HG03159 (cell line): ENCODE measurements around the gene SH3RF2.

Experiments
- ATAC-seq: cut with Tn5 transposase; IDR thresholded peaks from one replicate; pipeline ENCODE4 v1.9.1; 2021; ENCODE audit warnings: mild to moderate bottlenecking, moderate library complexity; ENCODE audit not compliant: unreplicated experiment

Gene SH3RF2

GRCh38 chr5:145920542-145921210, 15.7 kb upstream of the SH3RF2 start:
- ATAC-seq, result no peak

- no peak for ATAC-seq
Measured at GRCh38 chr5:145921211-145921610, 15.2 kb upstream of the SH3RF2 start.

DNA sequence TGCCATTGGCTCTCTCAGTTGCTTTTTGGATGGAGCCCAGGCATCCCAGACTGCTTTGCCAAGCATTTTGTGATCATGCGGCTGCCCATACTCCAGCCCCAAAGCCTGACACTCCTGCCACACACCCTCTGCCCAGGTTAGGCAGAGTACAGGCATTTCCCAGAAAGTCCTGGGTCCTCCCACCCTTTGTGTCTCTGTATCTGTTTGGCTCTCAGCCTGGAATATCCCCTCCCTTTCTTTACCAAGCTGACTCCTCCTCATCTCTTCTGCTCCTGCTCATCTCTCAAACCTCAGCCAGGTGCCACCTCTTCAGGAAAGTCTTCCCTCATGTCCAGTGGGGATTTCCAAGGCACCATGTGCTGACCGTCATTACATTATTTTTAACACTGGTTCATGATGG, 14.3 kb upstream of the SH3RF2 start:
- no peak for ATAC-seq

DNA sequence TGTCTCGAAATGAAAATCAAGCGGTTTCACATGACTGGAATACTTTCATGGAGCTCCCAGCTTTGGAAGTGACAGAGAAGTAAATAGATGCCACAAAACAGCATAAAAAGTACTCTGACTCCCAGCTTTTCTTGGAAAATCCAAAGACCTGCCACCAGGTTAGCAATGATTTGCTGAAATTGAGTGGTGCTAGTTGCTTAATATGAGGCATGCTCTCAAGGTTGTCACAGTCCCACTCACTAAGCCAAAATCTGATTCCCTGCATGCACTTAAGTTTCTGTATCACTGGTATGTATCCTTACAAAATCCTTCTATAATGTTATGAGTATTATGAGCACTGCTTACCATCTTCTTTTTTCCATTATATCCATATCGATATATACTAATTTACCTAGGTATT, 13.0 kb upstream of the SH3RF2 start:
- no peak for ATAC-seq

DNA sequence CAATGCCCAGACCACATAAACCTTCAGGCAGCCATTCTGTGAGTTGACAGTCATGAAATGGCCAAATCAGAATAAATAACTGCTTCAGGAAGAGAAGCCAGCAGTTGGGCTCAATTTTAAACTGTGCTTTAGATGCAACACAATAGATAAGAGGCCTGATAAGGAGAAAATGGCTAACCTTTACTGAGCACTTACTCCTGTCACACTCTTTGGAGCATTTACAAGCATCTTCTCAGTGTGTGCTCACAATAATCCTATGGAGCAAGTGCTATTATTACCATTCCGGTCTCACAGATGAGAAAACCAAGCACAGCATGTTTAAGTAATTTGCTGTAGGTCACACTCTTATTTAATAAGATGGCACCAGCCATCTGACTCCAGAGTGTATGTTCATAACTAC, 11.5 kb upstream of the SH3RF2 start:
- ATAC-seq, result no peak

DNA sequence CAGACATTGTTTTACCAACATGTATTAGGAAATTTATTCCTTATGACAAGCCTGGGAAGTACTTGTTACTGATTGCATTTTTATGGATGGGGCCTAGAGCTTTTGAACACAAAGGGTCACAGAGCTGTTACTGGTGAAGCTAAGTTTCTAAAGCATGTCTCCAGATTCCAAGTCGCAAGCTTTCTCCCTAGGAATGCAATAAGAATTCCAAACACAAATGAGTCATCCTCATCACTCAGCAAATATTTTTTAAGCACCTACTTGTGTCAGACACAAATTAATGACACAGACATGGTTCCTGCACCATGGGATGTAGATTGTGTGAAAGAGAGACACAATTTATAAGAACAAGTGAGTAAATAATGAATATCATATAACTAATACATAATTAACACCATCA, 11.0 kb upstream of the SH3RF2 start:
- no peak for ATAC-seq

GRCh38 chr5:145925803-145926202, 10.6 kb upstream of the SH3RF2 start:
- no peak for ATAC-seq

GRCh38 chr5:145931718-145932117, 4.7 kb upstream of the SH3RF2 start:
- ATAC-seq, result no peak

DNA sequence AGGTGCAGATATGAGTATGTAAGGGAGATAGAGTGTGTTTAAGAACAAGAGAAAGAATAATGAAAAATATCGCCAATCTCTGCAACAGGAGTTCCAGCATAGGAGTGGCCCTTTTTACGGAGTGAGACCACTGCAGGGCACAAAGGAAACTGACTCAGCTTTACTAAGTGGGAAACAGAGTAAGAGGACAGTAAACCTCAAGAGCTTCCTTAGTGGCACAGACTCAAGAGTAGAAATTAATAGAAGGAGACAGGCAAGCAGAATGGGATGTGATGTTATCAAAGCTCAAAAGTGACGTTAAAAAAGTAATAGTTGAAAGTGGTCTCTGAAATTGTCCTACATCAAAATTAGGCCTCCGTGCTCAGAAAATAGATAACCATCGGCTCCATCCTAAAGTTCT, 2.1 kb upstream of the SH3RF2 start:
- ATAC-seq, result no peak

GRCh38 chr5:145937432-145938250, 1.3 kb downstream of the SH3RF2 start:
- ATAC-seq, result no peak

- no peak for ATAC-seq
Measured at GRCh38 chr5:145938776-145939539, 2.6 kb downstream of the SH3RF2 start.

- ATAC-seq, result no peak
Measured at GRCh38 chr5:145939540-145940065, 3.2 kb downstream of the SH3RF2 start.

GRCh38 chr5:145941096-145941447, 4.7 kb downstream of the SH3RF2 start:
- ATAC-seq, result no peak

DNA sequence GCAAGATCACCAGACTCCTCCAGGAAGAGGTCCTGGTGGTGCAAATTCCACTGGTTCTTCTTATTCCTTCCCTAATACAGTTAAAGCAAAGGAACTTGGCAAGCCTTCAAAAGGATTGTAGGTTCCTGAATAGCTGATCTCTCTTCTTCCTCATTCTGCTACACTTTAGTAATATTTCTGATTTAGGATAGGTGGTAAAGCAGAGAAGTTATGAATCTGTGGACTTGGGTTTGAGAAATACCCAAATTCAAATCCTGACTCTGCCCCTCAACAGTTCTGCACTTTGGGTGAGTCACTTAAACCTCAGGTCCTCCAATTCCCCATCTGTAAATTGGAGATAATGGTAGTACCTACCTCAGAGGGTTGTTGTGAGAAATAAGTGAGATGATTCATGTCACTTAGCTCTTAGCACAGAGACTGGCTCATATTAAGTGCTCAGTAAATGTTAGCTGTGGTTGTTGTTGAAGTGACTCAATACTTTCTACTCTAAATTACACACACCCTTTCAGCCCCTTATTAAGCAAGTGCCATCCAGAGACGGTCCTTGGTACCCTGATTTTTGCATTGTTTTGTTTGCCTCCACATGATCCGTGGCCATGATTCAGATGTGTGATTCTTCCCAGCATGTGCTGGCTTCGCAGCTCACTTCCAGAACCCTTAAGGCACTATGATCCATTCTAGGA, 5.2 kb downstream of the SH3RF2 start:
- ATAC-seq, result no peak

DNA sequence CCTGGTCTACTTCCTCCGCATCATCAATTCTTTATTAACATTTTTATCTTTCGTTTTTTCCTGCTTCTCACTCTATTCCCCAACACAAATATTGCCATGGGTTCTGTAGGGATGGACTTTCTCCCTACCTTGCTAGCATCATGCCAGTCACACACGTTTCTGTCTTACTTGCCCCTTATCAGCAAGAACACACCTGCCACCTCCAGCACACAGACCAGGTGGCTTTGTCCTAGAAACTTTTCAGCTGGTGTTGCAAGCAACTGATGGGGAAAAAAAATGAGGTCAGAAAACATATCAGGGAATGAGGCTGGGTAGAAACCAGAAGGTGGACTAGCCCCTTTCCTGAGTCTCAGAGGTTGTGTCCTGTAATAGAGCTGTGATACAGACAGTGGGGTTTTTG, 5.8 kb downstream of the SH3RF2 start:
- ATAC-seq, result no peak

DNA sequence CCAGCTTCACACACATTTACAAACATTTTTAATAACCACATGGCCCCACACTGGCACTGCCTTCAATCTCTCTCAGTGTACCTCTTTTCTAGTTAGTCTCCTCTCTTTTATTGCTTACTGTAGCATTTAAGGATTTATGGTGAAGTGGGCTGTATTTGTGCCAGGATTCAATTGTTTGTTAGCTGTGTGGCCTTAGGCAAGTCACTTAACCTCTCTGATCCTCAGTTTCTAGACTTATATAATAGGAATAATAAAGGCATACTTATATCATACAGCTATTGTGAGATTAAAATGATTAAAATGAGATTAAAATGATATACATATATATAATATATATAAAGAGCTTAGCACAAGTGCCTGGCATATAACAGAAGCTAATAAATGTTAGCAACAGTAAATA, 6.4 kb downstream of the SH3RF2 start:
- no peak for ATAC-seq

DNA sequence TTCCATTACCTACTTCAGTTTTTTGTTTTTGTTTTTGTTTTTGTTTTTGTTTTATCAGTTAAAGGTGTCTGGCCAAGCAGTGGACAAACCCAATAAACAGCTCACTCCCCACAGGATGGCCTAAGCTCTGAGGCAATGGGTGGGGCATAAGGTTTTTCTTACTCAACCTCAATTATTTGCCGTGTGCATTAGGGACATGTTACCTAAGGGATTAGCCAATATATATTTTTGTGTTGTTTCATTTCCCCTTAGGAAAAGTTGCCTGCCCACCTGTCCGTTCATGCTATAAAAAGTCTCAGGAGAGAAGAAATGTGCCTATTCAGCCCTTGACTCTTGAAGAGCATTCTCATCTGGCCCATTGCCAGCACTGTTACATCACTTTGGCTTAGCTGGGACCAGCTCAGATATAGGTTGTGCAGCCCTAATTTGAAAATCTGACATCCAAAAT, 7.3 kb downstream of the SH3RF2 start:
- no peak for ATAC-seq

GRCh38 chr5:145944328-145944727, 8.0 kb downstream of the SH3RF2 start:
- no peak for ATAC-seq

- no peak for ATAC-seq
Measured at GRCh38 chr5:145945620-145946111, 9.3 kb downstream of the SH3RF2 start.

GRCh38 chr5:145946112-145946861, 9.9 kb downstream of the SH3RF2 start:
- peak; percentile 79 for ATAC-seq
